HEK293 (cell line): Measurements from ENCODE around the gene SHROOM3.

Experiments used
- OVOL3 ChIP-seq: fragments of 450-650 bp; formaldehyde crosslinking; IDR thresholded peaks from 2 replicates; pipeline ENCODE4 v1.5.1; 2016; ENCODE audit warnings: missing biosample characterization, missing genetic modification characterization
- ZBTB20 ChIP-seq: fragments of 450-650 bp; formaldehyde crosslinking; IDR thresholded peaks from 2 replicates; pipeline ENCODE4 v1.5.1; 2016; ENCODE audit warnings: missing biosample characterization, missing genetic modification characterization
- ZNF138 ChIP-seq: fragments of 450-650 bp; formaldehyde crosslinking; IDR thresholded peaks from 2 replicates; pipeline ENCODE4 v1.5.1; 2016; ENCODE audit warnings: missing biosample characterization, missing genetic modification characterization, borderline replicate concordance
- ZNF266 ChIP-seq: fragments of 450-650 bp; formaldehyde crosslinking; IDR thresholded peaks from 2 replicates; pipeline ENCODE4 v1.5.1; 2016; ENCODE audit warnings: missing biosample characterization, missing genetic modification characterization, low read depth
- ZNF768 ChIP-seq: fragments of 450-650 bp; formaldehyde crosslinking; IDR thresholded peaks from 2 replicates; pipeline ENCODE4 v1.5.1; 2018; ENCODE audit warnings: missing biosample characterization, mild to moderate bottlenecking, missing genetic modification characterization
- TF ChIP-seq, protein P1 (sequence below): sonication (generic); formaldehyde crosslinking; IDR thresholded peaks from 2 replicates; pipeline ENCODE4 v1.8.1; 2022; ENCODE audit warnings: mild to moderate bottlenecking, moderate library complexity, missing genetic modification reagents
- TF ChIP-seq, protein P2 (sequence below): fragments of 450-650 bp; formaldehyde crosslinking; IDR thresholded peaks from 2 replicates; pipeline ENCODE4 v1.5.1; 2016; ENCODE audit warnings: missing biosample characterization, missing genetic modification characterization

DNA sequence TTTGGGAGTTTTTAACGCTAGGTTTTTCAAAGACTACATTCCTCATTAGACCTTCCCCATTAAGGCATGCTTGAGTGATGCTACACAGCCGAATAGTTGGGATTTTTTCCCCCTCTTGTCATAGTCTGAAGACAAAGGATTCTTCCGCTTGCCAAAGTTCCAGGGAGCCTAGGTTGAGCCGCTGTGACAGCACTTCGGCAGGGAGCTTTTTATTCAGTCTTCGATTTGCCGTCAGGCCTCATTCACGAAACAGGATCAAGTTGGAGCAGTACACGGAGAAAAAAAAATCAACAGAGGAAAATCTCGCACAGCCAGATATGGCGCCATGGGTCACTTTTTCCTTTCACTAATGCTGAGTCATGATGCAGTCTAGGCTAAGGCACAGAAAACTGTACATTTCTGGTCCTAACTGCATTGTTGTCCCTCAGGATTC is 24.3 kb downstream of the SHROOM3 start:
- TF ChIP-seq OVOL3 (tag by site-specific recombination), result no peak
- TF ChIP-seq, protein P1, sequence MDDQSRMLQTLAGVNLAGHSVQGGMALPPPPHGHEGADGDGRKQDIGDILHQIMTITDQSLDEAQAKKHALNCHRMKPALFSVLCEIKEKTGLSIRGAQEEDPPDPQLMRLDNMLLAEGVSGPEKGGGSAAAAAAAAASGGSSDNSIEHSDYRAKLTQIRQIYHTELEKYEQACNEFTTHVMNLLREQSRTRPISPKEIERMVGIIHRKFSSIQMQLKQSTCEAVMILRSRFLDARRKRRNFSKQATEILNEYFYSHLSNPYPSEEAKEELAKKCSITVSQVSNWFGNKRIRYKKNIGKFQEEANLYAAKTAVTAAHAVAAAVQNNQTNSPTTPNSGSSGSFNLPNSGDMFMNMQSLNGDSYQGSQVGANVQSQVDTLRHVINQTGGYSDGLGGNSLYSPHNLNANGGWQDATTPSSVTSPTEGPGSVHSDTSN (CRISPR knock-in tag), result no peak
- no peak for TF ChIP-seq ZNF266 (tag by site-specific recombination)
- no peak for TF ChIP-seq ZBTB20
- no peak for TF ChIP-seq ZNF138 (tag by site-specific recombination)
- TF ChIP-seq, protein P2, sequence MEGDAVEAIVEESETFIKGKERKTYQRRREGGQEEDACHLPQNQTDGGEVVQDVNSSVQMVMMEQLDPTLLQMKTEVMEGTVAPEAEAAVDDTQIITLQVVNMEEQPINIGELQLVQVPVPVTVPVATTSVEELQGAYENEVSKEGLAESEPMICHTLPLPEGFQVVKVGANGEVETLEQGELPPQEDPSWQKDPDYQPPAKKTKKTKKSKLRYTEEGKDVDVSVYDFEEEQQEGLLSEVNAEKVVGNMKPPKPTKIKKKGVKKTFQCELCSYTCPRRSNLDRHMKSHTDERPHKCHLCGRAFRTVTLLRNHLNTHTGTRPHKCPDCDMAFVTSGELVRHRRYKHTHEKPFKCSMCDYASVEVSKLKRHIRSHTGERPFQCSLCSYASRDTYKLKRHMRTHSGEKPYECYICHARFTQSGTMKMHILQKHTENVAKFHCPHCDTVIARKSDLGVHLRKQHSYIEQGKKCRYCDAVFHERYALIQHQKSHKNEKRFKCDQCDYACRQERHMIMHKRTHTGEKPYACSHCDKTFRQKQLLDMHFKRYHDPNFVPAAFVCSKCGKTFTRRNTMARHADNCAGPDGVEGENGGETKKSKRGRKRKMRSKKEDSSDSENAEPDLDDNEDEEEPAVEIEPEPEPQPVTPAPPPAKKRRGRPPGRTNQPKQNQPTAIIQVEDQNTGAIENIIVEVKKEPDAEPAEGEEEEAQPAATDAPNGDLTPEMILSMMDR (tag by site-specific recombination), result no peak
- TF ChIP-seq ZNF768 (tag by site-specific recombination), result no peak
